HCT116 (cell line): ENCODE measurements around the gene SEC11A. TPM values are rescaled to one million over a fixed set of nuclear protein-coding genes. Genes with fewer than 3 reads are reported as not detected.

Experiments used
- ATAC-seq: fragments of 200-7000 bp; cut with Tn5 transposase; 2 replicates; pipeline ENCODE4 v1.9.1; 2020; ENCODE audit warnings: mild to moderate bottlenecking, moderate library complexity
- BruUV-seq: library from RNA; stranded (reverse); fragments of 400-500 nt; replicated peaks from 2 replicates; lab custom pipeline; 2021; lab: Mats Ljungman, UMichigan
- CTCF ChIA-PET: fragments of 300-600 bp; sonication (Branson Sonifier 250); formaldehyde crosslinking; loops from one replicate; lab custom pipeline; 2021; ENCODE audit warnings: antibody characterized with exemption; lab: Charles Lee
- POLR2A ChIA-PET: fragments of 300-600, 350-600 bp; sonication (Branson Sonifier 250); formaldehyde crosslinking; loops from one replicate; lab custom pipeline; 2021; ENCODE audit warnings: antibody characterized with exemption; lab: Charles Lee
- RAD21 ChIA-PET, 2 experiments: fragments of 300-600 bp; sonication (Branson Sonifier 250); formaldehyde crosslinking; loops; one replicate each; lab custom pipeline; 2023; ENCODE audit warnings: low total read pairs in 2 of 2; ENCODE audit not compliant: uncharacterized antibody in 2 of 2, unreplicated experiment in 2 of 2, low non-redundant PET in 1 of 2; lab: Charles Lee
- DNase-seq: peaks from one replicate; pipeline ENCODE4 v3.0.0-alpha.2; 2010; ENCODE audit warnings: low read depth, low spot score
- H2AFZ ChIP-seq: fragments of 200-600 bp; shearing (Covaris generic), sonication (generic); 2 replicates; pipeline ENCODE4 v1.6.1; 2017; ENCODE audit warnings: low read depth, mixed run types, mixed read lengths, antibody characterized with exemption, low read length; ENCODE audit not compliant: poor library complexity, severe bottlenecking
- H3K27ac ChIP-seq: 2 replicates; pipeline ENCODE4 v1.5.1; 2012; ENCODE audit warnings: low read depth, low read length
- H3K27me3 ChIP-seq: fragments of 200-600 bp; sonication (generic); 2 replicates; pipeline ENCODE4 v1.6.1; 2016; ENCODE audit warnings: mixed run types, low read length, mixed read lengths; ENCODE audit not compliant: insufficient read depth
- H3K36me3 ChIP-seq, 2 experiments: fragments of 200-500 bp in 1 of 2; fragments of 200-600 bp in 1 of 2; sonication (Bioruptor generic) in 1 of 2; sonication (generic) in 1 of 2; 2 replicates each; pipeline versions ENCODE4 v1.5.1 to v1.6.1; 2014 to 2016; ENCODE audit warnings: low read length in 2 of 2, inconsistent platforms in 1 of 2, mixed read lengths in 1 of 2, mixed run types in 1 of 2; ENCODE audit not compliant: insufficient read depth in 2 of 2, control insufficient read depth in 1 of 2
- H3K4me1 ChIP-seq, 2 experiments: fragments of 200-600 bp in 1 of 2; sonication (generic) in 1 of 2; 2 replicates each; pipeline versions ENCODE4 v1.5.1 to v1.6.1; 2012 to 2017; ENCODE audit warnings: low read length in 2 of 2, inconsistent platforms in 1 of 2, mild to moderate bottlenecking in 1 of 2, mixed read lengths in 1 of 2, mixed run types in 1 of 2, moderate library complexity in 1 of 2; ENCODE audit not compliant: insufficient read depth in 2 of 2, control insufficient read depth in 1 of 2
- H3K4me2 ChIP-seq: fragments of 200-600 bp; sonication (generic); 2 replicates; pipeline ENCODE4 v1.6.1; 2017; ENCODE audit warnings: mixed run types, low read length, mixed read lengths
- H3K4me3 ChIP-seq, 2 experiments: fragments of 200-600 bp in 1 of 2; sonication (generic) in 1 of 2; replicated peaks in 1 of 2; 2 replicates each; pipeline ENCODE4 v1.5.1; 2011 to 2016; ENCODE audit warnings: low read length in 2 of 2, control low read depth in 1 of 2, low read depth in 1 of 2, mild to moderate bottlenecking in 1 of 2, mixed read lengths in 1 of 2, mixed run types in 1 of 2
- H3K79me2 ChIP-seq: fragments of 200-600 bp; sonication (generic); 2 replicates; pipeline ENCODE4 v1.6.1; 2017; ENCODE audit warnings: mild to moderate bottlenecking, mixed run types, low read length, moderate library complexity, mixed read lengths; ENCODE audit not compliant: insufficient read depth
- H3K9ac ChIP-seq: fragments of 200-600 bp; sonication (generic); 2 replicates; pipeline ENCODE4 v1.6.1; 2016; ENCODE audit warnings: low read length, mixed read lengths
- H3K9me2 ChIP-seq: fragments of 200-600 bp; sonication (generic), shearing (Covaris generic); 2 replicates; pipeline ENCODE4 v1.6.1; 2017; ENCODE audit warnings: mixed run types, mild to moderate bottlenecking, moderate library complexity; ENCODE audit not compliant: insufficient read depth
- H3K9me3 ChIP-seq, 2 experiments: fragments of 200-500 bp in 1 of 2; fragments of 200-600 bp in 1 of 2; sonication (Bioruptor generic) in 1 of 2; sonication (generic) in 1 of 2; 2 replicates each; pipeline ENCODE4 v1.6.1; 2014 to 2017; ENCODE audit warnings: low read length in 2 of 2, mixed read lengths in 2 of 2, inconsistent platforms in 1 of 2, low read depth in 1 of 2, mild to moderate bottlenecking in 1 of 2, mixed run types in 1 of 2, moderate library complexity in 1 of 2; ENCODE audit not compliant: control insufficient read depth in 1 of 2, insufficient read depth in 1 of 2
- H4K20me1 ChIP-seq: fragments of 200-600 bp; sonication (generic), shearing (Covaris generic); 2 replicates; pipeline ENCODE4 v1.6.1; 2017; ENCODE audit warnings: mixed run types, mild to moderate bottlenecking, moderate library complexity; ENCODE audit not compliant: insufficient read depth
- JUND ChIP-seq: IDR thresholded peaks from 2 replicates; pipeline ENCODE4 v1.6.1; 2012
- intact Hi-C: fragments of 100-400 bp; cut with micrococcal nuclease; formaldehyde crosslinking; loops from 2 replicates; pipeline ENCODE4 v1.10.0; 2022
- total RNA-seq: library from RNA; stranded (reverse); gene quantifications from one replicate; pipeline ENCODE4 v1.2.1, GENCODE V29; 2021; ENCODE audit not compliant: unreplicated experiment
- TF ChIP-seq, protein P1 (sequence below): IDR thresholded peaks from 2 replicates; pipeline ENCODE4 v1.6.1; 2011; ENCODE audit warnings: mild to moderate bottlenecking, low read length, moderate library complexity; ENCODE audit not compliant: insufficient replicate concordance; ENCODE audit errors: extremely low read depth
- TF ChIP-seq, protein P2 (sequence below): IDR thresholded peaks from 2 replicates; pipeline ENCODE4 v1.6.1; 2012; ENCODE audit warnings: low read depth
- TF ChIP-seq, protein P3 (sequence below): IDR thresholded peaks from 2 replicates; pipeline ENCODE4 v1.6.1; 2012

The SEC11A gene
- total RNA-seq, 1 experiment from 2014 or later, result 175 TPM

DNA sequence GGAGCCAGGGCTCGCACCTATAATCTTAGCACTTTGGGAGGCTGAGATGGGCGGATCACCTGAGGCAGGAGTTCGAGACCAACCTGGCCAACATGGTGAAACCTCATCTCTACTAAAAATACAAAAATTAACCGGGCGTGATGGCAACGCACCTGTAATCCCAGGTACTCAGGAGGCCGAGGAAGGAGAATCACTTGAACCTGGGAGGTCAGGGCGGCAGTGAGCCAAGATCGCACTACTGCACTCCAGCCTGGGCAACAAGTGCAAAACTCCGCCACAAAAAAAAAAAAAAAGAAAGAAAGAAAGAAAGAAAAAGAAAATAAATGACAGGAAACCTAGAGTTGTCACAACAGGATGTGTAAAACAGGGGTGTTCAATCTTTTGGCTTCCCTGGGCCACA, 54.9 kb downstream of the SEC11A start:
- RAD21 ChIA-PET, result interaction anchor here in 1 of 2 experiments (0.7 kb wide), 1 partner anchor 52 kb away, joined by 3 read pairs; no protein-coding TSS in a partner anchor
- intact Hi-C loops, result no loop called here

More for the DNA sequence above, 54.9 kb downstream of the SEC11A start:
- Histone ChIP-seq H3K9me3 (no peaks in the 10 kb centered on the region), H2AFZ (no peak overlapping the region), H3K9me2 (no peaks in the 10 kb centered on the region), H3K9ac (no peak overlapping the region), H3K79me2 (no peaks in the 10 kb centered on the region), H3K27me3 (no peaks in the 10 kb centered on the region), H4K20me1 (no peaks in the 10 kb centered on the region), H3K4me2 (no peak overlapping the region), H3K4me3 (no peak overlapping the region), H3K4me1 (peaks cover 10 to 21% of the 10 kb centered on the region in 2 experiments; a peak in 3 of 4 replicates), H3K27ac (no peak overlapping the region), H3K36me3 (peaks cover 2 to 6% of the 10 kb centered on the region in 2 experiments; a peak in 1 of 4 replicates)
- ChIA-PET POLR2A (no interaction called here), CTCF (no interaction called here)
- no TSS peak for BruUV-seq
- TF ChIP-seq, protein P1, sequence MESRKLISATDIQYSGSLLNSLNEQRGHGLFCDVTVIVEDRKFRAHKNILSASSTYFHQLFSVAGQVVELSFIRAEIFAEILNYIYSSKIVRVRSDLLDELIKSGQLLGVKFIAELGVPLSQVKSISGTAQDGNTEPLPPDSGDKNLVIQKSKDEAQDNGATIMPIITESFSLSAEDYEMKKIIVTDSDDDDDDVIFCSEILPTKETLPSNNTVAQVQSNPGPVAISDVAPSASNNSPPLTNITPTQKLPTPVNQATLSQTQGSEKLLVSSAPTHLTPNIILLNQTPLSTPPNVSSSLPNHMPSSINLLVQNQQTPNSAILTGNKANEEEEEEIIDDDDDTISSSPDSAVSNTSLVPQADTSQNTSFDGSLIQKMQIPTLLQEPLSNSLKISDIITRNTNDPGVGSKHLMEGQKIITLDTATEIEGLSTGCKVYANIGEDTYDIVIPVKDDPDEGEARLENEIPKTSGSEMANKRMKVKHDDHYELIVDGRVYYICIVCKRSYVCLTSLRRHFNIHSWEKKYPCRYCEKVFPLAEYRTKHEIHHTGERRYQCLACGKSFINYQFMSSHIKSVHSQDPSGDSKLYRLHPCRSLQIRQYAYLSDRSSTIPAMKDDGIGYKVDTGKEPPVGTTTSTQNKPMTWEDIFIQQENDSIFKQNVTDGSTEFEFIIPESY, result no peak
- TF ChIP-seq, protein P2, sequence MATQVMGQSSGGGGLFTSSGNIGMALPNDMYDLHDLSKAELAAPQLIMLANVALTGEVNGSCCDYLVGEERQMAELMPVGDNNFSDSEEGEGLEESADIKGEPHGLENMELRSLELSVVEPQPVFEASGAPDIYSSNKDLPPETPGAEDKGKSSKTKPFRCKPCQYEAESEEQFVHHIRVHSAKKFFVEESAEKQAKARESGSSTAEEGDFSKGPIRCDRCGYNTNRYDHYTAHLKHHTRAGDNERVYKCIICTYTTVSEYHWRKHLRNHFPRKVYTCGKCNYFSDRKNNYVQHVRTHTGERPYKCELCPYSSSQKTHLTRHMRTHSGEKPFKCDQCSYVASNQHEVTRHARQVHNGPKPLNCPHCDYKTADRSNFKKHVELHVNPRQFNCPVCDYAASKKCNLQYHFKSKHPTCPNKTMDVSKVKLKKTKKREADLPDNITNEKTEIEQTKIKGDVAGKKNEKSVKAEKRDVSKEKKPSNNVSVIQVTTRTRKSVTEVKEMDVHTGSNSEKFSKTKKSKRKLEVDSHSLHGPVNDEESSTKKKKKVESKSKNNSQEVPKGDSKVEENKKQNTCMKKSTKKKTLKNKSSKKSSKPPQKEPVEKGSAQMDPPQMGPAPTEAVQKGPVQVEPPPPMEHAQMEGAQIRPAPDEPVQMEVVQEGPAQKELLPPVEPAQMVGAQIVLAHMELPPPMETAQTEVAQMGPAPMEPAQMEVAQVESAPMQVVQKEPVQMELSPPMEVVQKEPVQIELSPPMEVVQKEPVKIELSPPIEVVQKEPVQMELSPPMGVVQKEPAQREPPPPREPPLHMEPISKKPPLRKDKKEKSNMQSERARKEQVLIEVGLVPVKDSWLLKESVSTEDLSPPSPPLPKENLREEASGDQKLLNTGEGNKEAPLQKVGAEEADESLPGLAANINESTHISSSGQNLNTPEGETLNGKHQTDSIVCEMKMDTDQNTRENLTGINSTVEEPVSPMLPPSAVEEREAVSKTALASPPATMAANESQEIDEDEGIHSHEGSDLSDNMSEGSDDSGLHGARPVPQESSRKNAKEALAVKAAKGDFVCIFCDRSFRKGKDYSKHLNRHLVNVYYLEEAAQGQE, result no peak
- TF ChIP-seq, protein P3, sequence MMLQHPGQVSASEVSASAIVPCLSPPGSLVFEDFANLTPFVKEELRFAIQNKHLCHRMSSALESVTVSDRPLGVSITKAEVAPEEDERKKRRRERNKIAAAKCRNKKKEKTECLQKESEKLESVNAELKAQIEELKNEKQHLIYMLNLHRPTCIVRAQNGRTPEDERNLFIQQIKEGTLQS, result no peak
- TF ChIP-seq JUND, result no peak
- no peak for DNase-seq
- no peak for ATAC-seq
